ENCODE measurements around the gene MARK2. TPM values are rescaled to one million over a fixed set of nuclear protein-coding genes. Genes with fewer than 3 reads are reported as not detected.

MARK2 gene
- polyA plus RNA-seq, 1 of the 3 experiments (the other 2 are of a cell fraction): 18.8 TPM

DNA sequence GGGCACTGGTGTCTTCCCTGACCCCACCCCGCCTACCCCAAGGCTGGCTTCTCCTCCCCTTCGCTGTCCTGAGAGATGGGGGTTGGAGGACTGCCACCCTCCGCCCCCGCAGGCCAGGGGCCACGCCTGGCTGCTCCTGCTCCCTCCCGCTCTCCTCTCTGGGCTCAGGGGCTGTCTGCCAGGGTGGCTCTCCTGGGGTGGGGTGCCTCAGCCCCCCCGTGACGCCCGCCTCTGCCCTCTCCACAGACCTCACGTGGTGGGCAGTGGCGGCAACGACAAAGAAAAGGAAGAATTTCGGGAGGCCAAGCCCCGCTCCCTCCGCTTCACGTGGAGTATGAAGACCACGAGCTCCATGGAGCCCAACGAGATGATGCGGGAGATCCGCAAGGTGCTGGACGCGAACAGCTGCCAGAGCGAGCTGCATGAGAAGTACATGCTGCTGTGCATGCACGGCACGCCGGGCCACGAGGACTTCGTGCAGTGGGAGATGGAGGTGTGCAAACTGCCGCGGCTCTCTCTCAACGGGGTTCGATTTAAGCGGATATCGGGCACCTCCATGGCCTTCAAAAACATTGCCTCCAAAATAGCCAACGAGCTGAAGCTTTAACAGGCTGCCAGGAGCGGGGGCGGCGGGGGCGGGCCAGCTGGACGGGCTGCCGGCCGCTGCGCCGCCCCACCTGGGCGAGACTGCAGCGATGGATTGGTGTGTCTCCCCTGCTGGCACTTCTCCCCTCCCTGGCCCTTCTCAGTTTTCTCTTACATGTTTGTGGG is 69.9 kb downstream of the MARK2 start (continued):
- TF ChIP-seq, protein P1, sequence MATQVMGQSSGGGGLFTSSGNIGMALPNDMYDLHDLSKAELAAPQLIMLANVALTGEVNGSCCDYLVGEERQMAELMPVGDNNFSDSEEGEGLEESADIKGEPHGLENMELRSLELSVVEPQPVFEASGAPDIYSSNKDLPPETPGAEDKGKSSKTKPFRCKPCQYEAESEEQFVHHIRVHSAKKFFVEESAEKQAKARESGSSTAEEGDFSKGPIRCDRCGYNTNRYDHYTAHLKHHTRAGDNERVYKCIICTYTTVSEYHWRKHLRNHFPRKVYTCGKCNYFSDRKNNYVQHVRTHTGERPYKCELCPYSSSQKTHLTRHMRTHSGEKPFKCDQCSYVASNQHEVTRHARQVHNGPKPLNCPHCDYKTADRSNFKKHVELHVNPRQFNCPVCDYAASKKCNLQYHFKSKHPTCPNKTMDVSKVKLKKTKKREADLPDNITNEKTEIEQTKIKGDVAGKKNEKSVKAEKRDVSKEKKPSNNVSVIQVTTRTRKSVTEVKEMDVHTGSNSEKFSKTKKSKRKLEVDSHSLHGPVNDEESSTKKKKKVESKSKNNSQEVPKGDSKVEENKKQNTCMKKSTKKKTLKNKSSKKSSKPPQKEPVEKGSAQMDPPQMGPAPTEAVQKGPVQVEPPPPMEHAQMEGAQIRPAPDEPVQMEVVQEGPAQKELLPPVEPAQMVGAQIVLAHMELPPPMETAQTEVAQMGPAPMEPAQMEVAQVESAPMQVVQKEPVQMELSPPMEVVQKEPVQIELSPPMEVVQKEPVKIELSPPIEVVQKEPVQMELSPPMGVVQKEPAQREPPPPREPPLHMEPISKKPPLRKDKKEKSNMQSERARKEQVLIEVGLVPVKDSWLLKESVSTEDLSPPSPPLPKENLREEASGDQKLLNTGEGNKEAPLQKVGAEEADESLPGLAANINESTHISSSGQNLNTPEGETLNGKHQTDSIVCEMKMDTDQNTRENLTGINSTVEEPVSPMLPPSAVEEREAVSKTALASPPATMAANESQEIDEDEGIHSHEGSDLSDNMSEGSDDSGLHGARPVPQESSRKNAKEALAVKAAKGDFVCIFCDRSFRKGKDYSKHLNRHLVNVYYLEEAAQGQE (IDR thresholded peaks at IDR 0.05; ENCODE audit: low read depth, low read length): no peak
- TF ChIP-seq ELF1 (IDR thresholded peaks at IDR 0.05) (no peak), NFIC (IDR thresholded peaks at IDR 0.05; ENCODE audit: borderline replicate concordance) (no peak), JUND (IDR thresholded peaks at IDR 0.05) (no peak), TCF12 (IDR thresholded peaks at IDR 0.05) (no peak), POLR2AphosphoS5 (IDR thresholded peaks at IDR 0.05; ENCODE audit: low read depth, low read length) (no peak), MEF2A (IDR thresholded peaks at IDR 0.05; ENCODE audit: borderline replicate concordance, low read depth) (no peak), SMC3 (IDR thresholded peaks at IDR 0.05; ENCODE audit: low read depth, low read length) (no peak), FOXJ3 (CRISPR knock-in tag; IDR thresholded peaks at IDR 0.05) (no peak), EZH2phosphoT487 (IDR thresholded peaks at IDR 0.05; ENCODE audit: borderline replicate concordance, low read depth) (no peak)
- TF ChIP-seq, protein P2, sequence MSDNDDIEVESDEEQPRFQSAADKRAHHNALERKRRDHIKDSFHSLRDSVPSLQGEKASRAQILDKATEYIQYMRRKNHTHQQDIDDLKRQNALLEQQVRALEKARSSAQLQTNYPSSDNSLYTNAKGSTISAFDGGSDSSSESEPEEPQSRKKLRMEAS (IDR thresholded peaks at IDR 0.05; ENCODE audit: low read depth): no peak

DNA sequence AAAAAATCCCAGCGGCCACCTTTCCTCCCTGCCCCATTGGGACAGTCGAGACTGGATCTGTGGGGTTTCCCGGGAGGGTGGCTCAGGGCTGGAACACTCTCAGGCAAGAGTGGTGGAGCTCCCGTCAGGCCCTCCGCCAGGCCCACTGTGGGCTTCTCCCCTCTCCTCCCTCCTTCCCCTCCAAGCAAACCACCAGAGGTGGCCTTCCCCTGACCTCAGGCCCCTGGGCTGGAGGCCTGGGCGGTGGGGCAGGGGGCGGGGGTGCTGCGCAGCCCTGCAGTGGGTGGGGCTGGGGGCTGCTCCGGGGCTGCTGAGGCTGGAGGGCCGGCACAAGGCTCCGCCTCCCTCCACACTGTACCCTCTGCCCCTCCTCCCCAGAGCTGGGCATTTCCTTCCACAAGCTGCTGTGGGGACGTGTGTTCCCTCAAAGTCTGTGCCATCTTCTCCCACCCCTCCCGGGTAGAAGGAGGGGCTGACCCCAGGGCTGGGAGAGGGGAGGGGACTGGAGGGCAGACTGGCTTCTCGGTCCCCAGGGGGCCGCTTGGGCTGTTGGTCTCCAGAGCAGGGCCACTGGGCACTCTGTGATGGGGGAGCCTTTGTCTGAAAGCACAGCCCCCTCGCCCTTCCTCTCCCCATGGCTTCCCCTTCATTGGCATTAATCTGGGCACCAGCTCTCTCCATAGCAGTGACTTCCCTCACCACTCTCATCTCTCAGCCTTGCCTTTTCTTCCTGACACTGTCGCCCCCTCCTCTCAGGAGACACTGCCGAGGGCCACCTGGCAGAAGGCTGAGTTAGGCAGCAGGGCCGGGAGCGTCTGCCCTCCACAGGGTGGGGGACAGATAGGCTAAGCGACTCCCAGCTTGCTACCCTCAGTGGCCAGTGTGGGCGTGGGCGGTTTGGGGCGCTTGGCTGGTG is 70.9 kb downstream of the MARK2 start:
- H3K9me3 ChIP-seq: no peaks in the 10 kb centered on the region
- ChIA-PET CTCF (interaction anchor here (0.9 to 3.0 kb wide), 10 partner anchors 8 to 243 kb away, joined by 3 to 22 read pairs (median 5); partner anchors contain the start of genes RCOR2 and ZFTA), POLR2A (interaction anchor here (0.6 to 1.6 kb wide), 8 partner anchors 8 to 1068 kb away, joined by 3 to 14 read pairs (median 4); partner anchors contain the start of genes RCOR2 and ZFTA)
- no peak overlapping the region for H2AFZ ChIP-seq (ENCODE audit: low read depth)
- no peaks in the 10 kb centered on the region for H3K9me2 ChIP-seq
- H3K36me3 ChIP-seq (replicated peaks in 1 of 2; ENCODE audit: control insufficient read depth in 1 of 2, insufficient read depth in 2 of 2, low read length in 1 of 2): peaks cover 0 to 37% of the 10 kb centered on the region in 2 experiments
- H3K9ac ChIP-seq: no peak overlapping the region
- H4K20me1 ChIP-seq (ENCODE audit: insufficient read depth): no peaks in the 10 kb centered on the region
- H3K4me2 ChIP-seq: no peak overlapping the region
- no peaks in the 10 kb centered on the region for H3K79me2 ChIP-seq (ENCODE audit: insufficient read depth)
- H3K27me3 ChIP-seq (ENCODE audit: insufficient read depth): no peaks in the 10 kb centered on the region
- TF ChIP-seq CHD2 (IDR thresholded peaks at IDR 0.05; ENCODE audit: low read length, partially characterized antibody) (peak; percentile 27), MXI1 (IDR thresholded peaks at IDR 0.05; ENCODE audit: low read depth, low read length) (0 out of 2 replicates have a peak, but pooled peaks have one; percentile 12), GATA2 (CRISPR knock-in tag; IDR thresholded peaks at IDR 0.05) (no peak), SIN3A (IDR thresholded peaks at IDR 0.05; ENCODE audit: borderline replicate concordance, low read depth, low read length) (no peak)
- H3K4me1 ChIP-seq (ENCODE audit: control insufficient read depth in 1 of 2, insufficient read depth in 2 of 2, low read depth in 1 of 2, low read length in 1 of 2): peaks cover 0 to 30% of the 10 kb centered on the region in 2 experiments; a peak in 1 of 4 replicates
- H3F3A ChIP-seq (replicated peaks; ENCODE audit: insufficient read depth): no peaks in the 10 kb centered on the region
- no peak overlapping the region; a peak in 1 of 4 replicates for H3K4me3 ChIP-seq (ENCODE audit: low read depth in 2 of 2, low read length in 1 of 2)
- 67% methylated on average over 14 of the region's 24 CpGs for WGBS (ENCODE audit: low lambda C conversion rate)
- H3K27ac ChIP-seq (ENCODE audit: low read depth in 2 of 2, low read length in 1 of 2): peak overlapping the region in 1 of 2 experiments; percentile 84; a peak in 2 of 4 replicates
- DNase-seq: peak; percentile 94

Measured in SK-N-SH (cell line).